Transverse colon (tissue), 4 donors: ENCODE data around the gene EID1. TPM values are rescaled to one million over a fixed set of nuclear protein-coding genes. Genes with fewer than 3 reads are reported as not detected.
"Not testable (repeated sequence)": the region's sequence is repeated elsewhere in the genome, so short reads cannot be mapped to it uniquely, and the experiment has no call there.

Experiments used
- DNase-seq: peaks from one replicate; pipeline ENCODE4 v3.0.0-alpha.2; 2019
- H3K27ac ChIP-seq, 4 donors: fragments of 200-600 bp; sonication (generic); 2 replicates each; pipeline ENCODE4 v1.5.1; 2016 to 2018; ENCODE audit warnings: inconsistent platforms in 4 of 4
- H3K27me3 ChIP-seq: fragments of 200-600 bp; sonication (generic); 2 replicates; pipeline ENCODE4 v1.5.1; 2017; ENCODE audit warnings: inconsistent platforms
- H3K36me3 ChIP-seq, 4 donors: fragments of 200-600 bp; sonication (generic); 2 replicates each; pipeline ENCODE4 v1.5.1; 2017 to 2019; ENCODE audit warnings: inconsistent platforms in 4 of 4
- H3K4me1 ChIP-seq, 4 donors: fragments of 200-600 bp; sonication (generic); 2 replicates each; pipeline ENCODE4 v1.5.1; 2017 to 2020; ENCODE audit warnings: inconsistent platforms in 4 of 4
- H3K4me3 ChIP-seq, 4 donors: fragments of 200-600 bp; sonication (generic); 1 replicate in 1 of 4; 2 replicates in 3 of 4; pipeline versions ENCODE4 v1.5.1 to v1.6.1; 2017 to 2019; ENCODE audit warnings: inconsistent platforms in 4 of 4
- H3K9me3 ChIP-seq, 2 donors: fragments of 200-600 bp; sonication (generic); 2 replicates each; pipeline ENCODE4 v1.5.1; 2017 to 2019; ENCODE audit warnings: inconsistent platforms in 2 of 2
- EP300 ChIP-seq: sonication (generic); formaldehyde crosslinking; IDR thresholded peaks from one replicate; pipeline ENCODE4 v1.6.1; 2017; ENCODE audit warnings: antibody characterized with exemption, low read depth
- POLR2A ChIP-seq: fragments of 450-650 bp; IDR thresholded peaks from one replicate; pipeline ENCODE4 v1.6.1; 2016; ENCODE audit warnings: antibody characterized with exemption, mild to moderate bottlenecking, moderate library complexity
- POLR2AphosphoS5 ChIP-seq, 3 donors: sonication (generic); formaldehyde crosslinking; IDR thresholded peaks; one replicate each; pipeline ENCODE4 v1.6.1; 2016; ENCODE audit warnings: antibody characterized with exemption in 3 of 3
- WGBS, 2 donors: methylation state at CpG; one replicate each; pipeline ENCODE4 v1.1.5; 2018; ENCODE audit warnings: low coverage in 1 of 2; 5-methylcytosine and 5-hydroxymethylcytosine counted together
- in situ Hi-C, 4 donors: fragments of 200-750 bp; cut with MboI; loops; one replicate each; pipeline versions ENCODE4 v1.15.0 to v1.15.1; 2017; ENCODE audit warnings: low sequenced_read_pairs in 3 of 4, low pct_ligation_motif_present in 1 of 4, low pct_unique_long_range_greater_than_20kb in 1 of 4
- intact Hi-C: fragments of 100-400 bp; cut with DNase I; formaldehyde crosslinking; loops from one replicate; pipeline ENCODE4 v1.15.1; 2023; ENCODE audit warnings: low total_unique reads
- total RNA-seq, 4 donors: library from RNA; depleted of rRNA; stranded (reverse); fragments of >200 nt; gene quantifications; one replicate each; pipeline ENCODE4 v1.1.0, GENCODE V29; 2016
- TF ChIP-seq, protein P1 (sequence below), 5 experiments: fragments of 200-600 bp in 3 of 5; fragments of 450-650 bp in 2 of 5; sonication (generic) in 3 of 5; IDR thresholded peaks; 1 replicate in 2 of 5; 2 replicates in 3 of 5; pipeline ENCODE4 v1.5.1; 2016 to 2017; ENCODE audit warnings: antibody characterized with exemption in 5 of 5, inconsistent platforms in 3 of 5, mild to moderate bottlenecking in 2 of 5, moderate library complexity in 1 of 5

EID1 gene
- total RNA-seq, 4 donors from 2014 or later = 44.5 to 136 (median 101) TPM

DNA sequence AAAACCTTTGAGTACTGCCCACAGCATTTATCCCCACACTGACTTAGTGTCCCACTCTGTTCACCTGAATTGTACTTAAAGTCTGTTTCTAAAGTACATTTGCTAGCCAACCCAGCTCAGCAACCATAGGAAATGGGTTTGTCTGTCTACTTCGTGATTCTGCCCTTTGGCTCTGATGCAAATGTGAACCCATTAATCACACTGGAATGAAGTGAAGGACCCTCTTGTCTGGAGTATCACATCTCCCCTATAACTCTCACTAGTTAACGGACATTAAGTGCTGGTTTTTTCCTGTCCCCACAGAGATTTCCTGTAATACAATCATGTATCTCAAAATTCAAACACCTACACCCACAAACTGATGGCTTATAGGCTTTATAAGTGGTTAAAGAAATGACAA, 20.5 kb downstream of the EID1 start:
- no peaks in the 10 kb centered on the region for H3K9me3 ChIP-seq
- no peak overlapping the region for H3K4me3 ChIP-seq
- TF ChIP-seq, protein P1, sequence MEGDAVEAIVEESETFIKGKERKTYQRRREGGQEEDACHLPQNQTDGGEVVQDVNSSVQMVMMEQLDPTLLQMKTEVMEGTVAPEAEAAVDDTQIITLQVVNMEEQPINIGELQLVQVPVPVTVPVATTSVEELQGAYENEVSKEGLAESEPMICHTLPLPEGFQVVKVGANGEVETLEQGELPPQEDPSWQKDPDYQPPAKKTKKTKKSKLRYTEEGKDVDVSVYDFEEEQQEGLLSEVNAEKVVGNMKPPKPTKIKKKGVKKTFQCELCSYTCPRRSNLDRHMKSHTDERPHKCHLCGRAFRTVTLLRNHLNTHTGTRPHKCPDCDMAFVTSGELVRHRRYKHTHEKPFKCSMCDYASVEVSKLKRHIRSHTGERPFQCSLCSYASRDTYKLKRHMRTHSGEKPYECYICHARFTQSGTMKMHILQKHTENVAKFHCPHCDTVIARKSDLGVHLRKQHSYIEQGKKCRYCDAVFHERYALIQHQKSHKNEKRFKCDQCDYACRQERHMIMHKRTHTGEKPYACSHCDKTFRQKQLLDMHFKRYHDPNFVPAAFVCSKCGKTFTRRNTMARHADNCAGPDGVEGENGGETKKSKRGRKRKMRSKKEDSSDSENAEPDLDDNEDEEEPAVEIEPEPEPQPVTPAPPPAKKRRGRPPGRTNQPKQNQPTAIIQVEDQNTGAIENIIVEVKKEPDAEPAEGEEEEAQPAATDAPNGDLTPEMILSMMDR (IDR thresholded peaks at IDR 0.05) = no peak
- TF ChIP-seq EP300 = no peak
- TF ChIP-seq POLR2A = no peak
- no peak for TF ChIP-seq POLR2AphosphoS5 (IDR thresholded peaks at IDR 0.05)
- intact Hi-C loops (loop anchor here (1.0 kb wide), 1 partner anchor 14 kb away; no protein-coding TSS in a partner anchor), in situ Hi-C loops (no loop called here)
- no peaks in the 10 kb centered on the region for H3K27me3 ChIP-seq
- no peaks in the 10 kb centered on the region for H3K36me3 ChIP-seq
- H3K4me1 ChIP-seq = no peaks in the 10 kb centered on the region
- no peak for DNase-seq
- WGBS, 2 donors = 62 to 86% methylated on average over 1 to 2 of the region's 2 CpGs
- H3K27ac ChIP-seq = peak overlapping the region in 1 of 4 donors; percentile 60

DNA sequence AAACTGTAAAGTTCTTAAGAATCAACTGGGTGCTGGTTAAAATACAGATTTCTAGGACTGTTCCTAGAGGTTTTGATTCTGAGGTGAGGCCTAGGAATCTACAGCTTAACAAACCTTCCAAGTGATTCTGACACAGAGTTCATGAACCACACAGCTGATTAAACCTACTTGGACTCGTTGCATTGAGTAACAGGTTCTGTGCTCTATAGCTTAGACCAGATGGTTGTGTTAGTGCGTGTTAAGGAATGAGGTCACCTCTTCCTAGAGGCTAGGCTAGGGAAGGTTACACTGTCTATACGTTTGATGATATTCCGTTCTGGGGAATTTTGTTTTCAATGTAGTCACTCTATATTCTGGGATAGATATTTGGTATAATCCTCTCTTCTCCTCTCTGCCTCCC, 21.9 kb downstream of the EID1 start:
- Histone ChIP-seq H3K4me3 (no peak overlapping the region), H3K36me3 (no peaks in the 10 kb centered on the region), H3K27ac (no peak overlapping the region), H3K9me3 (no peaks in the 10 kb centered on the region), H3K27me3 (no peaks in the 10 kb centered on the region), H3K4me1 (no peaks in the 10 kb centered on the region)
- intact Hi-C loops (loop anchor here (5.0 kb wide), 1 partner anchor 632 kb away; no protein-coding TSS in a partner anchor), in situ Hi-C loops (no loop called here)
- TF ChIP-seq POLR2AphosphoS5 (IDR thresholded peaks at IDR 0.05) = no peak
- TF ChIP-seq, protein P1 (IDR thresholded peaks at IDR 0.05) = no peak
- TF ChIP-seq POLR2A = no peak
- no peak for TF ChIP-seq EP300
- DNase-seq = no peak
- 85 to 86% methylated on average over 4 of the region's 4 CpGs for WGBS, 2 donors

DNA sequence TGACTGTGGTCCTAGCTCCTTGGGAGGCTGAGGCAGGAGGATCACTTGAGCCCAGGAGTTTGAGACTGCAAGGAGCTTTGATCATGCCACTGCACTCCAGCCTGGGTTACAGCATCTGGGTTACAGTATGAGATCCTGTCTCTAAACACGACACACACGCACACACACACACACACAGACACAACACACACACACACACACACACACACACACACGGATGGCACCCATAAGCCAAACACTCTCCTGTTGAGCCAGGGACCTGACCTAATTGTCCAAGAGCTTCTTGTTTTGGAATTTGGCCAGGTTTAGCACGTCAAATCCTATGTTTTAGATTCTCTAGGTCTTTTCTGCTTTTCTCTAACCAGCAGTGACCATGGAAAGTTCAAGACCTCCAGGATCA, 26.8 kb downstream of the EID1 start:
- Histone ChIP-seq H3K4me3 (no peak overlapping the region), H3K27ac (no peak overlapping the region), H3K36me3 (no peaks in the 10 kb centered on the region), H3K27me3 (no peaks in the 10 kb centered on the region), H3K9me3 (no peaks in the 10 kb centered on the region), H3K4me1 (no peaks in the 10 kb centered on the region)
- intact Hi-C loops = loop anchor here (5.0 kb wide), 1 partner anchor 637 kb away; no protein-coding TSS in a partner anchor
- DNase-seq = no peak
- WGBS, 2 donors = 89% methylated on average over 4 of the region's 4 CpGs; no CpG with 5 or more reads in 1 of the 2 donors
- TF ChIP-seq POLR2AphosphoS5 (IDR thresholded peaks at IDR 0.05) (no peak), EP300 (no peak), POLR2A (no peak)
- TF ChIP-seq, protein P1 (IDR thresholded peaks at IDR 0.05) = no peak
- in situ Hi-C loops = no loop called here

DNA sequence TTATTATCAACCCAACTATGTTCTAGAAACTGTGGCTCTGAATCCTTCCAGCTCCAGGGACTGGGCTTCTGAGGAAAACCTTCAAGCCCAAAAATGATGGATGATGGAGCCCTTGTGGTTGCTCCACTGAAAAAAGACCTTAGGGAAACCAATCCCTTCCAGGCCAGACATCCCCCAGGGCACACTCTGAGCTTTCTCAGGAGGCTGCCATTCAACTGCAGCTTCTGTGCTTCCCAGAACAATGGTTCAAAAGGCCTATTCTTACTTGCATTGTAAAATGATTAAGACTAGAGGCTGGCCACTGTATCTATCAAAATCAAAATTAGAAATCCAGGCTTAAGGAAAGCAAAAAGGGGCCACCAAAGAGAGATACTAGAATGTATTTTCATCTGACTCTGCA, 27.3 kb downstream of the EID1 start:
- in situ Hi-C loops (no loop called here), intact Hi-C loops (no loop called here)
- DNase-seq = no peak
- Histone ChIP-seq H3K27me3 (no peaks in the 10 kb centered on the region), H3K27ac (no peak overlapping the region), H3K9me3 (no peaks in the 10 kb centered on the region), H3K4me3 (no peak overlapping the region), H3K4me1 (no peaks in the 10 kb centered on the region), H3K36me3 (no peaks in the 10 kb centered on the region)
- TF ChIP-seq POLR2A = no peak

DNA sequence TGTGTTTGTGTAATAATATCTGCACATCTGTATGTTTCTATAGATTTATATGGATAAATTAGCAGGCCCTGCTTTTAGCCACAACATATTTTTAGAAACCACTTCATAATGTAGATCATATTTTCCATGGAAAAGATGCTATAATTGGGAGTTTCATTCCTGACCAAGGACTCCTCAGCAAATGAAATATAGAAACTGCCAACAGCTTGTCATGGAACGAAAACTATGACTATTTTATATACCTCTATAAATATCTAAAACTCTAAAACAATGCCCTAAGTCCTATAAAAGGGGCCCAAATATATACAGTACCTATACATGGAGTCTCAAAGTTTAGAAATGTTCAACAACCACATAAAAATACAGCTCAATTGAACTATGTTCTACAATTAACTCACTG, 27.9 kb downstream of the EID1 start:
- intact Hi-C loops (no loop called here), in situ Hi-C loops (no loop called here)
- no peak overlapping the region for H3K4me3 ChIP-seq
- no peak for DNase-seq
- H3K27me3 ChIP-seq = no peaks in the 10 kb centered on the region
- 63% methylated on average over 1 of the region's 1 CpG for WGBS, 2 donors
- H3K36me3 ChIP-seq = no peaks in the 10 kb centered on the region
- no peak overlapping the region for H3K27ac ChIP-seq
- H3K4me1 ChIP-seq = no peaks in the 10 kb centered on the region
- H3K9me3 ChIP-seq = no peaks in the 10 kb centered on the region
- TF ChIP-seq POLR2A (no peak), EP300 (no peak), POLR2AphosphoS5 (IDR thresholded peaks at IDR 0.05) (no peak)
- TF ChIP-seq, protein P1 (IDR thresholded peaks at IDR 0.05) = no peak

DNA sequence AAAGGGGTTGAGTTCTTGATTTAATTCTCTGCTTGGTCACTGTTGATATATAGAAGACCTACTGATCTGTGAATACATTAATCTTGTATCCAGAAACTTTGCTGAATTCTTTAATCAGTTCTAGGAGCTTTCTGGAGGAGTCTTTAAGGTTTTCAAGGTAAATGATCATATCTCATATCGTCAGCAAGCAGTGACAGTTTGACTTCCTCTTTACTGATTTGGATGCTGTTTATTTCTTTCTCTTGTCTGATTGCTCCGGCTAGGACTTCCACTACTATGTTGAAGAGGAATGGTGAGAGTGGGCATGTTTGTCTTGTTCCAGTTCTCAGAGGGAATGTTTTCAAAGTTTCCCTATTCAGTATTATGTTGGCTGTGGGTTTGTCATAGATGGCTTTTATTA, 31.4 kb downstream of the EID1 start:
- H3K9me3 ChIP-seq, H3K4me3 ChIP-seq, DNase-seq, H3K36me3 ChIP-seq, H3K4me1 ChIP-seq, H3K27ac ChIP-seq, in situ Hi-C loops, intact Hi-C loops, H3K27me3 ChIP-seq: not testable (repeated sequence)
- 52% methylated on average over 2 of the region's 2 CpGs; no CpG with 5 or more reads in 1 of the 2 donors for WGBS, 2 donors

DNA sequence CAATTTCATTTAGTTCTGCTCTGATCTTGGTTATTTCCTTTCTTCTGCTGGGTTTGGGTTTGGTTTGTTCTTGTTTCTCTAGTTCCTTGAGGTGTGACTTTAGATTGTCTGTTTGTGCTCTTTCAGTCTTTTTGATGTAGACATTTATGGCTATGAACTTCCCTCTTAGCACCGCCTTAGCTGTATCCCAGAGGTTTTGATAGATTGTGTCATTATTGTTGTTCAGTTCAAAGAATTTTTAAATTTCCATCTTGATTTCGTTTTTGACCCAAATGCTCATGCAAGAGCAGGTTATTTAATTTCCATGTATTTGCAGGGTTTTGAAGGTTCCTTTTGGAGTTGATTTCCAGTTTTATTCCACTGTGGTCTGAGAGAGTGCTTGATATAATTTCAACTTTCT, 32.6 kb downstream of the EID1 start:
- H3K4me3 ChIP-seq, DNase-seq, H3K9me3 ChIP-seq, H3K27me3 ChIP-seq, H3K36me3 ChIP-seq, intact Hi-C loops, H3K27ac ChIP-seq, H3K4me1 ChIP-seq, in situ Hi-C loops: not testable (repeated sequence)
- WGBS, 2 donors = 44 to 65% methylated on average over 2 of the region's 2 CpGs
